ENCODE data around the gene TMEM123.

The TMEM123 gene

GRCh38 chr11:102452461-102453301 lies at the start of gene TMEM123:
TSS of gene TMEM123 (minus strand) at chr11:102452765. CDS start at chr11:102452623, 142 bp downstream.
- DNase-seq, result no peak

GRCh38 chr11:102500829-102501228 lies 48.3 kb upstream of the TMEM123 start:
- no peak for DNase-seq

GRCh38 chr11:102499931-102500330 lies 47.4 kb upstream of the TMEM123 start:
- no peak for DNase-seq

- no peak for DNase-seq
These were observed 46.6 kb upstream of the TMEM123 start for GRCh38 chr11:102499151-102499550.

- no peak for DNase-seq
These were observed 44.5 kb upstream of the TMEM123 start for GRCh38 chr11:102497061-102497460.

GRCh38 chr11:102495161-102496042 lies 42.8 kb upstream of the TMEM123 start:
- DNase-seq, result peak; percentile 32

- DNase-seq, result no peak
These were observed 41.7 kb upstream of the TMEM123 start for GRCh38 chr11:102494216-102494615.

- no peak for DNase-seq
These were observed 41.0 kb upstream of the TMEM123 start for GRCh38 chr11:102493524-102493923.

- DNase-seq, result no peak
These were observed 39.4 kb upstream of the TMEM123 start for GRCh38 chr11:102491969-102492368.

GRCh38 chr11:102489186-102490145 lies 36.9 kb upstream of the TMEM123 start:
- DNase-seq, result no peak

- DNase-seq, result no peak
These were observed 35.6 kb upstream of the TMEM123 start for GRCh38 chr11:102488208-102488607.

GRCh38 chr11:102487214-102487613 lies 34.6 kb upstream of the TMEM123 start:
- DNase-seq, result no peak

GRCh38 chr11:102486584-102486983 lies 34.0 kb upstream of the TMEM123 start:
- no peak for DNase-seq

GRCh38 chr11:102485095-102485722 lies 32.6 kb upstream of the TMEM123 start:
- DNase-seq, result no peak

GRCh38 chr11:102482433-102482832 lies 29.9 kb upstream of the TMEM123 start:
- no peak for DNase-seq

- no peak for DNase-seq
These were observed 27.2 kb upstream of the TMEM123 start for GRCh38 chr11:102479733-102480132.

- no peak for DNase-seq
These were observed 26.2 kb upstream of the TMEM123 start for GRCh38 chr11:102478673-102479299.

GRCh38 chr11:102476812-102477211 lies 24.2 kb upstream of the TMEM123 start:
- peak; percentile 12 for DNase-seq

- no peak for DNase-seq
These were observed 23.5 kb upstream of the TMEM123 start for GRCh38 chr11:102476069-102476468.

GRCh38 chr11:102473543-102473942 lies 21.0 kb upstream of the TMEM123 start:
- DNase-seq, result no peak

- no peak for DNase-seq
These were observed 19.6 kb upstream of the TMEM123 start for GRCh38 chr11:102472127-102472526.

- no peak for DNase-seq
These were observed 18.9 kb upstream of the TMEM123 start for GRCh38 chr11:102471474-102471873.

Data from NCI-H2081 treated with DMSO at 0.1 percent for 48 hours (cell line).